Measurements from ENCODE around the gene TMEM92.
A peak's percentile ranks its signal among the peaks of the same experiment; 100 is the strongest.

TMEM92 gene

DNA sequence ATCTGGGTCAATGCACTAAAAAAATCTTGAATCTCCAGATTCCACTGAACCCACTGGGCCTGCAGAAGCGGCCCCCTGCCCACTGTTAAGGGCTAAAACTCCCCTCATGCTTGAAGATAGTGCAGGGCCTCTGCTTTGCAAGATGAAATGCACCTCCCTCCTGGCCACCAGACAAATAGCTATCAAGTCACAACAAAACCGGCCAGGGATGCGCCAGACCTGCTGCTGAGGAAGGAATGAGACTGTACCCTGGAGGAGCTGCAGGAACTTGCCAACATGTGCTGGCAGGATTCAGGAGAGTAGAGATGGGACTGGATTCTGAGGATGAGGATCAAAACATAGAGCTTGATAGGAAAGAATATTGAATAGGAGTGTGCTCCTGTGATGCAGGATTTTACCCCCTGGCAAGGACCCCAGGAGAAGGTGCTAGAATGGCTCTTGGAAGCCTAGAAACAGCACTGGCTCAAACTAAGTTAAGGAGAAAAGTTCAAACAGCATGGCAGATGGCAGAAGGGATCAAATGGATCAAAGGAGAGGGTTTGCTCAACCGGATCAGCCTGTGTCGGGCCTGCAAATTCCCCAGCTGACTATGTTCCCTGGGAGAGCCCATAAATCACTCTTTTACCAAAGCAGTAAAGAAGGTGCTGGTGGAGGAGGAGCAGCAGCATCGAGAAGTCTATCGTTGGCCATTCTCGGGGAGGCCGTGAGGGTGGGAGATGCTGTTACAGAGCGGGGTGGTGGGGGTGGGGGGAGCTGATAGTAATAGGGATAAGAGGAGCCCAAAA is 44.4 kb downstream of the TMEM92 start:
- POLR2A ChIA-PET, result no interaction called here
- TF ChIP-seq CTCF (IDR thresholded peaks at IDR 0.05; ENCODE audit: control extremely low read depth, extremely low read depth, low read depth, missing control alignments), result no peak
- CTCF ChIA-PET, result interaction anchor here (0.6 to 4.8 kb wide), 8 partner anchors 12 to 118 kb away, joined by 3 to 14 read pairs (median 5); partner anchors contain the start of gene COL1A1
- DNase-seq (ENCODE audit: extremely low spot score), result no peak

DNA sequence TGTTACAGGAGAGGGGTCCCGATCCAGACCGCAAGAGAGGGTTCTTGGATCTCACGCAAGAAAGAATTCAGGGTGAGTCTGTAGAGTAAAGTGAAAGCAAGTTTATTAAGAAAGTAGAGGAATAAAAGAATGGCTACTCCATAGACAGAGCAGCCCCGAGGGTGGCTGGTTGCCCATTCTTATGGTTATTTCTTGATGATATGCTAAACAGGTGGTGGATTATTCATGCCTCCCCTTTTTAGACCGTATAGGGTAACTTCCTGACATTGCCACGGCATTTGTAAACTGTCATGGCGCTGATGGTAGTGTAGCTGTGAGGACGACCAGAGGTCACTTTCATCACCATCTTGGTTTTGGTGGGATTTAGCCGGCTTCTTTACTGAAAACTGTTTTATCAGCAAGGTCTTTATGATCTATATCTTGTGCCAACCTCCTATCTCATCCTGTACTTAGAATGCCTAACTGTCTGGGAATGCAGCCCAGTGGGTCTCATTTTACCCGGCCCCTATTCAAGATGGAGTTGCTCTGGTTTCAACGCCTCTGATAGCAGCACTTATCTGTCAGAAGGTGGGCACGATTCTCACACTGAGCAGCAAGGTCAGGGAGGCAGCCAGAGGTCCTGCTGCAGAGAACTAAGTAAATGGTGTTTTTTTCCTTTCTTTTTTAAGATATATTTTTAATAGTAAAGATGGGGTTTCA is 45.2 kb downstream of the TMEM92 start:
- ChIA-PET CTCF (interaction anchor here (1.0 to 4.8 kb wide), 8 partner anchors 12 to 150 kb away, joined by 3 to 14 read pairs (median 5); partner anchors contain the start of gene COL1A1), POLR2A (no interaction called here)
- DNase-seq (ENCODE audit: extremely low spot score), result no peak
- no peak for TF ChIP-seq CTCF (IDR thresholded peaks at IDR 0.05; ENCODE audit: control extremely low read depth, extremely low read depth, low read depth, missing control alignments)

- DNase-seq (ENCODE audit: extremely low spot score), result no peak
- ChIA-PET POLR2A (no interaction called here), CTCF (interaction anchor here (1.1 to 2.3 kb wide), 3 partner anchors 9 to 122 kb away, joined by 3 to 5 read pairs (median 3); no protein-coding TSS in a partner anchor)
- TF ChIP-seq CTCF (IDR thresholded peaks at IDR 0.05; ENCODE audit: control extremely low read depth, extremely low read depth, low read depth, missing control alignments), result no peak
These were observed 48.0 kb downstream of the TMEM92 start for GRCh38 chr17:50322271-50322670.

GRCh38 chr17:50323060-50323459 is 48.8 kb downstream of the TMEM92 start:
- DNase-seq (ENCODE audit: extremely low spot score), result no peak
- POLR2A ChIA-PET, result no interaction called here
- CTCF ChIA-PET, result interaction anchor here (1.0 to 2.3 kb wide), 4 partner anchors 9 to 123 kb away, joined by 3 to 5 read pairs (median 3); no protein-coding TSS in a partner anchor
- no peak for TF ChIP-seq CTCF (IDR thresholded peaks at IDR 0.05; ENCODE audit: control extremely low read depth, extremely low read depth, low read depth, missing control alignments)

- DNase-seq (ENCODE audit: extremely low spot score), result no peak
- no peak for TF ChIP-seq CTCF (IDR thresholded peaks at IDR 0.05; ENCODE audit: control extremely low read depth, extremely low read depth, low read depth, missing control alignments)
- CTCF ChIA-PET, result interaction anchor here (0.9 to 1.2 kb wide), 3 partner anchors 9 to 125 kb away, joined by 3 to 4 read pairs (median 3); partner anchors contain the start of gene COL1A1
- POLR2A ChIA-PET, result no interaction called here
These were observed 51.6 kb downstream of the TMEM92 start for GRCh38 chr17:50325906-50326305.

- POLR2A ChIA-PET, result interaction anchor here (0.7 kb wide), 1 partner anchor 128 kb away, joined by 5 read pairs; no protein-coding TSS in a partner anchor
- no peak for TF ChIP-seq CTCF (IDR thresholded peaks at IDR 0.05; ENCODE audit: control extremely low read depth, extremely low read depth, low read depth, missing control alignments)
- CTCF ChIA-PET, result interaction anchor here (0.8 to 1.2 kb wide), 3 partner anchors 9 to 126 kb away, joined by 3 read pairs; partner anchors contain the start of gene COL1A1
- peak; percentile 51 for DNase-seq (ENCODE audit: extremely low spot score)
These were observed 52.6 kb downstream of the TMEM92 start for GRCh38 chr17:50326831-50327364.
